Neutrophil (primary cell): Measurements from ENCODE around the gene PDE7B.

Experiments used
- H3K27ac ChIP-seq: fragments of 200-600 bp; sonication (generic); 2 replicates; pipeline ENCODE4 v1.5.1; 2016; ENCODE audit warnings: mild to moderate bottlenecking, moderate library complexity
- H3K27me3 ChIP-seq: fragments of 200-600 bp; sonication (generic); 2 replicates; pipeline ENCODE4 v1.6.0; 2016; ENCODE audit warnings: mild to moderate bottlenecking
- H3K36me3 ChIP-seq: fragments of 200-600 bp; sonication (generic); 2 replicates; pipeline ENCODE4 v1.5.1; 2017
- H3K4me1 ChIP-seq, 2 experiments: fragments of 200-600 bp in 1 of 2; sonication (generic) in 1 of 2; 1 replicate in 1 of 2; 2 replicates in 1 of 2; pipeline versions ENCODE4 v1.5.1 to v1.6.1; 2013 to 2016; ENCODE audit warnings: low read depth in 1 of 2, low read length in 1 of 2, mild to moderate bottlenecking in 1 of 2, moderate library complexity in 1 of 2; ENCODE audit not compliant: control insufficient read depth in 1 of 2, insufficient read depth in 1 of 2
- H3K4me3 ChIP-seq, 2 experiments: fragments of 200-600 bp in 1 of 2; sonication (generic) in 1 of 2; 1 replicate in 1 of 2; 2 replicates in 1 of 2; pipeline ENCODE4 v1.5.1; 2013 to 2016; ENCODE audit warnings: low read depth in 1 of 2, low read length in 1 of 2, mild to moderate bottlenecking in 1 of 2, moderate library complexity in 1 of 2
- H3K9me3 ChIP-seq: fragments of 200-600 bp; sonication (generic); 2 replicates; pipeline ENCODE4 v1.5.1; 2016
- TF ChIP-seq, protein P1 (sequence below): fragments of 200-600 bp; sonication (generic); IDR thresholded peaks from 2 replicates; pipeline ENCODE4 v1.5.1; 2016; ENCODE audit warnings: antibody characterized with exemption

PDE7B gene

DNA sequence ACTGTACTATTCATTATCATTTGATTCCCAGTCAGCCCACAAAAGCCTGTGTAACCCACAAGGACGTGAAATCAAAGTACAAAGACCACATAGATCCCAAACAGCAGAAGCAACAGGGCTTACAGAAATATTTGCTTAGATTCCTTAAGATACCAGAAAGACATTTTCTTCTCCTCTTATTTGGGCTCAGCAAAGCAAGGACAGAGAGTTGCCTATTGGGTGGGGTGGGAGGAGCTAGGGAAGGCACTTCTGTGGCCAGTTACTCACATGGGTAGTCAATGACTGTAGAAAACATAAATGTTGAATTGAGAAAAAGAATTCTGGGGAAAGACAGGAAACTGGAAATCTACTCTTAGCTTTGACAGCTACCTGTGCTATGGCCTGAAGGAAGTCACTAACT, 19.8 kb downstream of the PDE7B start:
- Histone ChIP-seq H3K27ac (no peak overlapping the region), H3K36me3 (no peaks in the 10 kb centered on the region), H3K4me3 (no peak overlapping the region), H3K9me3 (no peaks in the 10 kb centered on the region), H3K27me3 (no peaks in the 10 kb centered on the region), H3K4me1 (no peaks in the 10 kb centered on the region)
- TF ChIP-seq, protein P1, sequence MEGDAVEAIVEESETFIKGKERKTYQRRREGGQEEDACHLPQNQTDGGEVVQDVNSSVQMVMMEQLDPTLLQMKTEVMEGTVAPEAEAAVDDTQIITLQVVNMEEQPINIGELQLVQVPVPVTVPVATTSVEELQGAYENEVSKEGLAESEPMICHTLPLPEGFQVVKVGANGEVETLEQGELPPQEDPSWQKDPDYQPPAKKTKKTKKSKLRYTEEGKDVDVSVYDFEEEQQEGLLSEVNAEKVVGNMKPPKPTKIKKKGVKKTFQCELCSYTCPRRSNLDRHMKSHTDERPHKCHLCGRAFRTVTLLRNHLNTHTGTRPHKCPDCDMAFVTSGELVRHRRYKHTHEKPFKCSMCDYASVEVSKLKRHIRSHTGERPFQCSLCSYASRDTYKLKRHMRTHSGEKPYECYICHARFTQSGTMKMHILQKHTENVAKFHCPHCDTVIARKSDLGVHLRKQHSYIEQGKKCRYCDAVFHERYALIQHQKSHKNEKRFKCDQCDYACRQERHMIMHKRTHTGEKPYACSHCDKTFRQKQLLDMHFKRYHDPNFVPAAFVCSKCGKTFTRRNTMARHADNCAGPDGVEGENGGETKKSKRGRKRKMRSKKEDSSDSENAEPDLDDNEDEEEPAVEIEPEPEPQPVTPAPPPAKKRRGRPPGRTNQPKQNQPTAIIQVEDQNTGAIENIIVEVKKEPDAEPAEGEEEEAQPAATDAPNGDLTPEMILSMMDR = no peak

DNA sequence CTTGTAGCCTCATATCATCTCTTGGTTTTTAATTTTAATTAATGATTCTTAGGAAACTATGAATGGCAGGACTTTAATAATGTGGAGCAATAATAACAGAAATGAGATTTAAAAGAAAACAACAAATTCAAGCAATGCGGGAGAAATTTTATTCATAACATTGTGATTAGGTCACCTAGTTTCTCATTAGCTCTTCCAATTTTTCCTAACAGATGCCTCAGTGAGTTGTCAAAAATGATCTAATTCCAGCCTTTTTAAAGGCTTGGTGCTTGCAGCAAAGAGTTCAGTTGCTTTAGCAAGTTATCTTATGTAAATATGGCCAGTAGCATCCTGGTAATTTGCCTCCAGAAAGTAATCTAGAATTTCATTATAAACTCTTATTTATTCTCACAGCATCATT, 20.4 kb downstream of the PDE7B start:
- no peaks in the 10 kb centered on the region for H3K4me1 ChIP-seq
- H3K4me3 ChIP-seq = no peak overlapping the region
- TF ChIP-seq, protein P1 = no peak
- no peaks in the 10 kb centered on the region for H3K27me3 ChIP-seq
- no peaks in the 10 kb centered on the region for H3K36me3 ChIP-seq
- no peak overlapping the region for H3K27ac ChIP-seq
- no peaks in the 10 kb centered on the region for H3K9me3 ChIP-seq

DNA sequence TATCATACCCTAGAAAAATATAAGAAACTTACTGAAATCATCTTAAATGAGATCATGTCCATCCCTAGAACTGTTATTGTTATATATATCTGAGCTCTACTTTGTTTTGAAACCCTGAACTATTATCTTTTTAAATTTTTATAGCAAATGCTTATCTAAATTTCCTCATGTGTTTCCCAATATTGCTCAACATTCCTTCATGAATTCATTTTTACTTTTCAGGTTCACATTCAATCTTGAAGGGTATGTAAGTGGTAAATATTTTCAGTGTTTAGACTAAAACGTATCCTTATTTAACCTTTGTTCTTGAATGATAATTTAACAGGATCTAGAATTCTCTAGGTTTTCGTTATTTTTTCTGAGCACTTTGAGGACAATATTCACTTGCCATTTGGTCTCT, 23.9 kb downstream of the PDE7B start:
- TF ChIP-seq, protein P1 = no peak
- Histone ChIP-seq H3K4me3 (no peak overlapping the region), H3K27me3 (no peaks in the 10 kb centered on the region), H3K27ac (no peak overlapping the region), H3K36me3 (no peaks in the 10 kb centered on the region), H3K4me1 (no peaks in the 10 kb centered on the region), H3K9me3 (no peaks in the 10 kb centered on the region)

DNA sequence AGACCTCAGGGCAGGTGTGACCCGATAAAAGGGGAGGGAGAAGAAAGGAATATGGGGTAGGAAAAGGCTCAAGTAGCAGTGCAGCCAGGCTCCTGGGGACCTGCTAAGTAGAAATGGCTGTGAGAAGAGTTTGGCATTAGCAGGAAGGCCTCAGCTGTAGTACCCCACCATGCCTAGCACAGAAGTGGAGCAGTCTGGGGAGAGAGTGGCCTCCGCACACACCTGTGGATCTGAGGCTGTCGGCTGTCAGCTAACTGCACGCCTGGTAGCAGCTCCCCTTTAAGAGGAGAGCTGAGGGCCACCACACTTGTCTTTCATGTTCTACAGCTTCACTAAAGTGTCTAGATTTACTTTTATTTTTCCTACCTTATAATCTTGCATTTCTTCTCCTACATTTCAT, 24.6 kb downstream of the PDE7B start:
- TF ChIP-seq, protein P1 = no peak
- H3K4me3 ChIP-seq = no peak overlapping the region
- H3K27ac ChIP-seq = no peak overlapping the region
- no peaks in the 10 kb centered on the region for H3K9me3 ChIP-seq
- no peaks in the 10 kb centered on the region for H3K36me3 ChIP-seq
- no peaks in the 10 kb centered on the region for H3K27me3 ChIP-seq
- no peaks in the 10 kb centered on the region for H3K4me1 ChIP-seq

DNA sequence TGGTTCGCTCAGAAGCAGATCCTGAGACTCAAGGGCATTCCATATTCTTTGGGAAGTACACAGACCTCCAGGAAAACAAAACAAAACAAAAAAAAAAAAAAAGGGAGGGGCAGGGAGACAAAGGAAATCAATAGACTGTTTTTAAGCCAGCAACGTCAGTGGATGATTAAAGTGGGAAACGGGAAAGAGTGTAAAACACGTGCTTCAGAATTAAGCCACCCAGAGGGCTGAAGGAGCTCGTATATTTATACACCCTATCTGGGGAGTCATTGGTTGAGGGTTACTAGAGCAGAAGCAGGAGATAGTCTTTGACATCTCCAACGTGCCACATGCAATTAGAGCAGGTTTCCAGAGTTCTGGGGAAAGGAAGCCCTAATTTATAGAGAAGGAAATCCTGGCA, 26.2 kb downstream of the PDE7B start:
- Histone ChIP-seq H3K27ac (no peak overlapping the region), H3K4me3 (no peak overlapping the region), H3K4me1 (no peaks in the 10 kb centered on the region), H3K9me3 (no peaks in the 10 kb centered on the region), H3K27me3 (no peaks in the 10 kb centered on the region), H3K36me3 (no peaks in the 10 kb centered on the region)
- TF ChIP-seq, protein P1 = no peak
